Cardiac septum (tissue), 1 donor: ENCODE results near the gene SHANK1. TPM values are rescaled to one million over a fixed set of nuclear protein-coding genes. Genes with fewer than 3 reads are reported as not detected.

Experiments used
- DNase-seq: peaks from one replicate; pipeline ENCODE4 v3.0.0-alpha.2; 2020; ENCODE audit warnings: low spot score
- intact Hi-C: fragments of 100-400 bp; cut with DNase I; formaldehyde crosslinking; loops from one replicate; pipeline ENCODE4 v1.14.0; 2022
- total RNA-seq: library from RNA; stranded (reverse); fragmentation: NEBNext Ultra II Directional; extraction: Animal tissue kit (Norgen Biotek cat#: 25700); gene quantifications from one replicate; pipeline ENCODE4 v1.2.1, GENCODE V29; 2021
- donor health status: DM: no; HTN: no; CAD: no.

Gene SHANK1
- total RNA-seq, 1 donor from 2014 or later = 1.3 TPM

GRCh38 chr19:50736338-50736737, 16.7 kb upstream of the SHANK1 start:
- intact Hi-C loops = no loop called here
- DNase-seq = no peak

- DNase-seq = no peak
- intact Hi-C loops = no loop called here
Observed at GRCh38 chr19:50735869-50736268, 16.3 kb upstream of the SHANK1 start.

- DNase-seq = no peak
- intact Hi-C loops = loop anchor here (10.0 kb wide), 1 partner anchor 195 kb away; no protein-coding TSS in a partner anchor
Observed at GRCh38 chr19:50729894-50730293, 10.3 kb upstream of the SHANK1 start.

GRCh38 chr19:50728084-50728737, 8.6 kb upstream of the SHANK1 start:
- peak; percentile 79 for DNase-seq
- intact Hi-C loops = loop anchor here (10.0 kb wide), 1 partner anchor 197 kb away; no protein-coding TSS in a partner anchor

GRCh38 chr19:50725911-50726230, 6.3 kb upstream of the SHANK1 start:
- intact Hi-C loops = loop anchor here (10.0 kb wide), 1 partner anchor 199 kb away; no protein-coding TSS in a partner anchor
- DNase-seq = no peak

- DNase-seq = peak; percentile 69
Observed at GRCh38 chr19:50725218-50725910, 5.8 kb upstream of the SHANK1 start.

GRCh38 chr19:50724522-50725217, 5.1 kb upstream of the SHANK1 start:
- intact Hi-C loops = loop anchor here (10.0 kb wide), 1 partner anchor 200 kb away; no protein-coding TSS in a partner anchor

More at GRCh38 chr19:50725218-50725910, 5.8 kb upstream of the SHANK1 start:
- intact Hi-C loops = loop anchor here (10.0 kb wide), 1 partner anchor 199 kb away; no protein-coding TSS in a partner anchor

GRCh38 chr19:50723735-50724521, 4.3 kb upstream of the SHANK1 start:
- no peak for DNase-seq
- intact Hi-C loops = loop anchor here (10.0 kb wide), 1 partner anchor 201 kb away; no protein-coding TSS in a partner anchor

More at GRCh38 chr19:50724522-50725217, 5.1 kb upstream of the SHANK1 start:
- DNase-seq = peak; percentile 98

- peak; percentile 82 for DNase-seq
- intact Hi-C loops = loop anchor here (10.0 kb wide), 1 partner anchor 202 kb away; no protein-coding TSS in a partner anchor
Observed at GRCh38 chr19:50723069-50723468, 3.5 kb upstream of the SHANK1 start, which contains the start of gene CLEC11A. Gene CLEC11A (plus strand): TSS chr19:50723364. CDS start chr19:50723526, 162 bp downstream.

GRCh38 chr19:50722201-50723013, 2.8 kb upstream of the SHANK1 start:
- intact Hi-C loops = loop anchor here (10.0 kb wide), 1 partner anchor 202 kb away; no protein-coding TSS in a partner anchor
- DNase-seq = no peak

GRCh38 chr19:50721441-50722137, 2.0 kb upstream of the SHANK1 start:
- intact Hi-C loops = loop anchor here (10.0 kb wide), 1 partner anchor 203 kb away; no protein-coding TSS in a partner anchor
- DNase-seq = no peak

GRCh38 chr19:50720921-50721381, 1.3 kb upstream of the SHANK1 start:
- DNase-seq = no peak
- intact Hi-C loops = loop anchor here (10.0 kb wide), 1 partner anchor 204 kb away; no protein-coding TSS in a partner anchor

GRCh38 chr19:50720181-50720920, 749 bp upstream of the SHANK1 start:
- intact Hi-C loops = loop anchor here (10.0 kb wide), 1 partner anchor 204 kb away; no protein-coding TSS in a partner anchor

GRCh38 chr19:50719119-50719435, 525 bp downstream of the SHANK1 start:
- no peak for DNase-seq
- intact Hi-C loops = no loop called here

More at GRCh38 chr19:50720181-50720920, 749 bp upstream of the SHANK1 start:
- no peak for DNase-seq

- no peak for DNase-seq
- intact Hi-C loops = no loop called here
Observed at GRCh38 chr19:50718255-50719118, 1.1 kb downstream of the SHANK1 start.

GRCh38 chr19:50717891-50718254, 1.7 kb downstream of the SHANK1 start:
- no peak for DNase-seq
- intact Hi-C loops = no loop called here
